IMR-90 (cell line): Measurements from ENCODE around the gene ACSL6. TPM values are rescaled to one million over a fixed set of nuclear protein-coding genes. Genes with fewer than 3 reads are reported as not detected.

Experiments used
- ATAC-seq: fragments of 200-7000 bp; cut with Tn5 transposase; 2 replicates; pipeline ENCODE4 v1.9.1; 2020; ENCODE audit warnings: low read depth, mild to moderate bottlenecking, moderate library complexity
- BruUV-seq: library from RNA; stranded (reverse); fragments of 400-500 nt; replicated peaks from 2 replicates; lab custom pipeline; 2021; lab: Mats Ljungman, UMichigan
- CTCF ChIA-PET: fragments of 300-600 bp; formaldehyde crosslinking; extraction: SDS; loops from one replicate; lab custom pipeline; 2021; ENCODE audit warnings: antibody characterized with exemption; lab: Yijun Ruan, JAX
- POLR2A ChIA-PET: fragments of 300-600 bp; sonication (Branson Sonifier 250); formaldehyde crosslinking; loops from one replicate; lab custom pipeline; 2022; ENCODE audit warnings: antibody characterized with exemption; ENCODE audit not compliant: unreplicated experiment; lab: Charles Lee
- DNase-seq: peaks from one replicate; pipeline ENCODE4 v3.0.0; 2013
- H2AFZ ChIP-seq: replicated peaks from 2 replicates; pipeline ENCODE3; 2013; ENCODE audit warnings: low read length, mild to moderate bottlenecking; ENCODE audit not compliant: poor library complexity
- H2AK5ac ChIP-seq: 2 replicates; pipeline ENCODE4 v1.6.1; 2013; ENCODE audit warnings: low read depth, low read length, inconsistent platforms
- H2AK9ac ChIP-seq: replicated peaks from 2 replicates; pipeline ENCODE3; 2013; ENCODE audit warnings: mild to moderate bottlenecking, low read depth, low read length, moderate library complexity; ENCODE audit not compliant: poor library complexity
- H2BK120ac ChIP-seq: 2 replicates; pipeline ENCODE4 v1.6.1; 2013; ENCODE audit warnings: low read depth, low read length, inconsistent platforms
- H2BK15ac ChIP-seq: 3 replicates; pipeline ENCODE4 v1.6.1; 2013; ENCODE audit warnings: low read depth, low read length, inconsistent platforms
- H2BK20ac ChIP-seq: 2 replicates; pipeline ENCODE4 v1.6.1; 2013; ENCODE audit warnings: low read depth, mild to moderate bottlenecking, inconsistent platforms, low read length, moderate library complexity
- H2BK5ac ChIP-seq: 2 replicates; pipeline ENCODE4 v1.6.1; 2013; ENCODE audit warnings: mild to moderate bottlenecking, low read depth, low read length, inconsistent platforms; ENCODE audit not compliant: poor library complexity, severe bottlenecking
- H3K14ac ChIP-seq: replicated peaks from 2 replicates; pipeline ENCODE4 v1.6.1; 2013; ENCODE audit warnings: low read depth, low read length, inconsistent platforms
- H3K18ac ChIP-seq: 2 replicates; pipeline ENCODE4 v1.6.1; 2013; ENCODE audit warnings: low read depth, low read length, control low read depth
- H3K23ac ChIP-seq: 2 replicates; pipeline ENCODE4 v1.6.1; 2013; ENCODE audit warnings: low read depth, low read length, inconsistent platforms
- H3K27ac ChIP-seq: 2 replicates; pipeline ENCODE4 v1.5.1; 2013; ENCODE audit warnings: mild to moderate bottlenecking, control low read depth, low read length; ENCODE audit not compliant: insufficient read depth
- H3K27me3 ChIP-seq: 2 replicates; pipeline ENCODE4 v1.6.1; 2013; ENCODE audit warnings: low read length; ENCODE audit not compliant: control insufficient read depth, insufficient read depth
- H3K36me3 ChIP-seq: 2 replicates; pipeline ENCODE4 v1.6.1; 2013; ENCODE audit warnings: low read length, mixed read lengths; ENCODE audit not compliant: control insufficient read depth, insufficient read depth
- H3K4ac ChIP-seq: 2 replicates; pipeline ENCODE4 v1.6.1; 2013; ENCODE audit warnings: low read depth, low read length, inconsistent platforms
- H3K4me1 ChIP-seq: 2 replicates; pipeline ENCODE4 v1.6.1; 2013; ENCODE audit warnings: low read length, mixed read lengths; ENCODE audit not compliant: control insufficient read depth, insufficient read depth
- H3K4me2 ChIP-seq: 2 replicates; pipeline ENCODE4 v1.6.1; 2013; ENCODE audit warnings: low read depth, mild to moderate bottlenecking, control low read depth, low read length, moderate library complexity
- H3K4me3 ChIP-seq: 2 replicates; pipeline ENCODE4 v1.5.1; 2013; ENCODE audit warnings: low read depth, mild to moderate bottlenecking, control low read depth, low read length, moderate library complexity; ENCODE audit not compliant: insufficient read depth
- H3K56ac ChIP-seq: 2 replicates; pipeline ENCODE4 v1.6.1; 2013; ENCODE audit warnings: low read length, inconsistent platforms; ENCODE audit not compliant: insufficient read depth; ENCODE audit errors: extremely low read depth
- H3K79me1 ChIP-seq, 2 experiments: 2 replicates each; pipeline ENCODE4 v1.6.1; 2013; ENCODE audit warnings: low read length in 2 of 2, inconsistent platforms in 1 of 2, low read depth in 1 of 2
- H3K9ac ChIP-seq: 2 replicates; pipeline ENCODE4 v1.6.1; 2013; ENCODE audit warnings: low read depth, low read length, control low read depth
- H3K9me1 ChIP-seq: 2 replicates; pipeline ENCODE4 v1.6.1; 2013; ENCODE audit warnings: low read length, inconsistent platforms; ENCODE audit not compliant: insufficient read depth
- H3K9me3 ChIP-seq: 2 replicates; pipeline ENCODE4 v1.6.1; 2013; ENCODE audit warnings: low read length; ENCODE audit not compliant: control insufficient read depth, insufficient read depth
- H4K20me1 ChIP-seq: 2 replicates; pipeline ENCODE4 v1.6.1; 2013; ENCODE audit warnings: low read length, inconsistent platforms; ENCODE audit not compliant: insufficient read depth
- H4K5ac ChIP-seq: 2 replicates; pipeline ENCODE4 v1.6.1; 2013; ENCODE audit warnings: mild to moderate bottlenecking, low read depth, low read length, control low read depth
- H4K8ac ChIP-seq, 2 experiments: 2 replicates each; pipeline ENCODE4 v1.6.1; 2013; ENCODE audit warnings: low read depth in 2 of 2, low read length in 2 of 2, control low read depth in 1 of 2, inconsistent platforms in 1 of 2
- H4K91ac ChIP-seq: 2 replicates; pipeline ENCODE4 v1.6.1; 2013; ENCODE audit warnings: low read depth, low read length, inconsistent platforms; ENCODE audit not compliant: insufficient read depth
- BHLHE40 ChIP-seq: fragments of 150-350 bp; IDR thresholded peaks from 2 replicates; pipeline ENCODE4 v1.6.1; 2016; ENCODE audit warnings: mild to moderate bottlenecking, low read depth, low read length
- CEBPB ChIP-seq: IDR thresholded peaks from 2 replicates; pipeline ENCODE4 v1.6.1; 2012; ENCODE audit warnings: low read depth, low read length, improper control_type of control experiment
- CHD1 ChIP-seq: IDR thresholded peaks from 2 replicates; pipeline ENCODE4 v1.6.1; 2012; ENCODE audit warnings: low read depth, low read length, improper control_type of control experiment
- CTCF ChIP-seq: conservative IDR thresholded peaks from 2 replicates; pipeline ENCODE4 v1.5.1; 2012; ENCODE audit warnings: mild to moderate bottlenecking, low read depth, low read length, improper control_type of control experiment
- FOS ChIP-seq: fragments of 150-350 bp; IDR thresholded peaks from 2 replicates; pipeline ENCODE4 v1.6.1; 2016; ENCODE audit warnings: low read depth, low read length
- MAFK ChIP-seq: IDR thresholded peaks from 2 replicates; pipeline ENCODE4 v1.6.1; 2012; ENCODE audit warnings: low read depth, low read length, improper control_type of control experiment
- MAZ ChIP-seq: IDR thresholded peaks from 2 replicates; pipeline ENCODE4 v1.6.1; 2012; ENCODE audit warnings: low read depth, mild to moderate bottlenecking, low read length, improper control_type of control experiment, moderate library complexity, borderline replicate concordance
- NFE2L2 ChIP-seq: fragments of 150-350 bp; IDR thresholded peaks from 2 replicates; pipeline ENCODE4 v1.6.1; 2016; ENCODE audit warnings: low read depth, mild to moderate bottlenecking, low read length
- POLR2A ChIP-seq: IDR thresholded peaks from 2 replicates; pipeline ENCODE4 v1.6.1; 2012; ENCODE audit warnings: mild to moderate bottlenecking, low read depth, low read length
- USF2 ChIP-seq: fragments of 150-350 bp; IDR thresholded peaks from 2 replicates; pipeline ENCODE4 v1.6.1; 2017; ENCODE audit warnings: mild to moderate bottlenecking, antibody characterized with exemption, low read length, low read depth
- WGBS, 2 experiments: methylation state at CpG; one replicate each; pipeline versions ENCODE4 v1.1.5 to v1.1.7; 2013; ENCODE audit warnings: missing lambda C conversion rate in 2 of 2; ENCODE audit not compliant: insufficient read length in 1 of 2; ENCODE audit errors: extremely low coverage in 2 of 2; 5-methylcytosine and 5-hydroxymethylcytosine counted together
- dilution Hi-C: fragments of 300-500 bp; cut with HindIII; formaldehyde crosslinking; loops from one replicate; pipeline ENCODE4 v1.14.3; 2018; ENCODE audit warnings: low sequenced_read_pairs; ENCODE audit not compliant: unreplicated experiment
- in situ Hi-C: fragments of 300-500 bp; cut with MboI; formaldehyde crosslinking; loops from 3 replicates; pipeline ENCODE4 v1.14.3; 2019; ENCODE audit warnings: low sequenced_read_pairs, inconsistent platforms, mixed read lengths
- intact Hi-C: fragments of 100-400 bp; cut with micrococcal nuclease; formaldehyde crosslinking; loops from 2 replicates; pipeline ENCODE4 v1.10.0; 2022
- polyA plus RNA-seq, 3 experiments: library from polyadenylated mRNA; depleted of rRNA; stranded (reverse); fragments of >200 nt; gene quantifications; 2 replicates each; pipeline ENCODE4 v1.2.3, GENCODE V29; 2012; ENCODE audit warnings: low replicate concordance in 1 of 3
- total RNA-seq: library from RNA; depleted of rRNA; stranded (reverse); fragments of >200 nt; gene quantifications from 2 replicates; pipeline ENCODE4 v1.2.3, GENCODE V29; 2012

The ACSL6 gene
- total and polyA plus RNA-seq, 2 of the 4 experiments (the other 2 are of a cell fraction), result not detected

GRCh38 chr5:132008961-132009680 lies 2.3 kb downstream of the ACSL6 start:
- Histone ChIP-seq H3K23ac (no peak overlapping the region), H2BK5ac (no peak overlapping the region), H4K20me1 (peaks cover 5% of the 10 kb centered on the region; the same call in 1 of the 2 replicates), H3K14ac (no peak overlapping the region), H3K18ac (no peak overlapping the region), H2AK5ac (no peak overlapping the region), H3K27me3 (peaks cover 49% of the 10 kb centered on the region), H3K79me1 (no peaks in the 10 kb centered on the region), H2AFZ (no peak overlapping the region), H3K4me3 (no peak overlapping the region), H2BK120ac (no peak overlapping the region), H3K4me1 (no peaks in the 10 kb centered on the region), H3K56ac (no peak overlapping the region), H3K4me2 (no peak overlapping the region), H2BK15ac (no peak overlapping the region), H2AK9ac (no peak overlapping the region), H3K36me3 (no peaks in the 10 kb centered on the region), H3K9me3 (no peaks in the 10 kb centered on the region), H3K9me1 (0 out of 2 replicates have a peak, but pooled peaks cover 4% of the 10 kb centered on the region), H3K9ac (no peak overlapping the region), H3K4ac (no peak overlapping the region), H4K91ac (no peak overlapping the region), H3K27ac (no peak overlapping the region), H2BK20ac (no peak overlapping the region), H4K5ac (no peak overlapping the region), H4K8ac (no peak overlapping the region)
- in situ Hi-C loops (loop anchor here (5.0 to 10.0 kb wide), 3 partner anchors 194 to 587 kb away; no protein-coding TSS in a partner anchor), intact Hi-C loops (loop anchor here (1.0 kb wide), 4 partner anchors 198 to 586 kb away; partner anchors contain the start of gene RAPGEF6), dilution Hi-C loops (no loop called here)
- POLR2A ChIA-PET, result no interaction called here
- TF ChIP-seq MAFK (no peak), CTCF (no peak), CHD1 (no peak), BHLHE40 (no peak), NFE2L2 (no peak), MAZ (no peak), CEBPB (no peak), USF2 (no peak), FOS (no peak), POLR2A (no peak)
- CTCF ChIA-PET, result interaction anchor here (0.5 to 3.7 kb wide), 4 partner anchors 71 to 654 kb away, joined by 3 to 35 read pairs (median 4); no protein-coding TSS in a partner anchor
- 24% methylated on average over 2 of the region's 5 CpGs; no CpG with 5 or more reads in 1 of the 2 experiments for WGBS, 2 experiments
- BruUV-seq, result no TSS peak
- no peak for DNase-seq
- ATAC-seq, result no peak
